Gastroesophageal sphincter (tissue), 3 donors: ENCODE data around the gene HEMGN.
"Not testable (repeated sequence)": the region's sequence is repeated elsewhere in the genome, so short reads cannot be mapped to it uniquely, and the experiment has no call there.

Experiments
- CTCF ChIP-seq, 4 experiments: fragments of 200-600 bp in 2 of 4; fragments of 450-650 bp in 2 of 4; sonication (generic) in 1 of 4; IDR thresholded peaks; one replicate each; pipeline ENCODE4 v1.5.1; 2017 to 2019; ENCODE audit warnings: antibody characterized with exemption in 4 of 4, mild to moderate bottlenecking in 2 of 4, moderate library complexity in 2 of 4
- POLR2A ChIP-seq, 2 donors: fragments of 450-650 bp; IDR thresholded peaks; one replicate each; pipeline ENCODE4 v1.6.1; 2017; ENCODE audit warnings: antibody characterized with exemption in 2 of 2, mild to moderate bottlenecking in 2 of 2, moderate library complexity in 1 of 2

- not testable (repeated sequence) for TF ChIP-seq POLR2A, CTCF (IDR thresholded peaks at IDR 0.05)
Measured at GRCh38 chr9:97960678-97961328, 22.8 kb upstream of the HEMGN start.
